Measurements from ENCODE around the gene PRKRA. TPM values are rescaled to one million over a fixed set of nuclear protein-coding genes. Genes with fewer than 3 reads are reported as not detected.

Gene PRKRA
- total RNA-seq, 1 experiment from 2014 or later = 49.8 TPM

- no peak for TF ChIP-seq ZBTB33 (IDR thresholded peaks at IDR 0.05; ENCODE audit: extremely low read depth, insufficient replicate concordance, low read length)
- no peak for TF ChIP-seq ZFX (IDR thresholded peaks at IDR 0.05)
- TF ChIP-seq EGR1 (IDR thresholded peaks at IDR 0.05; ENCODE audit: low read depth) = no peak
- TF ChIP-seq SIN3A (IDR thresholded peaks at IDR 0.05; ENCODE audit: low read depth) = no peak
- no peak for TF ChIP-seq EZH2 (IDR thresholded peaks at IDR 0.05)
- no peak for TF ChIP-seq SRF (IDR thresholded peaks at IDR 0.05; ENCODE audit: low read depth)
Observed at GRCh38 chr2:178452870-178453269, 1.9 kb upstream of the PRKRA start (continued).

- CTCF ChIA-PET = no interaction called here
- DNase-seq (ENCODE audit: low read depth, low spot score) = no peak
- peaks cover 12 to 20% of the 10 kb centered on the region in 2 experiments; a peak in 2 of 4 replicates for H3K4me1 ChIP-seq (ENCODE audit: control insufficient read depth in 1 of 2, insufficient read depth in 2 of 2, low read length in 2 of 2)
- H3K27me3 ChIP-seq (ENCODE audit: insufficient read depth, low read length) = no peaks in the 10 kb centered on the region
- H4K20me1 ChIP-seq (ENCODE audit: insufficient read depth) = 0 out of 2 replicates have a peak, but pooled peaks cover 5% of the 10 kb centered on the region
- TF ChIP-seq ZNF274 (IDR thresholded peaks at IDR 0.05; ENCODE audit: low read depth, low read length) (no peak), CEBPB (IDR thresholded peaks at IDR 0.05; ENCODE audit: low read depth) (no peak), FOSL1 (IDR thresholded peaks at IDR 0.05; ENCODE audit: low read depth) (no peak), TCF7L2 (IDR thresholded peaks at IDR 0.05; ENCODE audit: borderline replicate concordance, extremely low read depth, insufficient read depth, insufficient read length) (no peak), ZFX (IDR thresholded peaks at IDR 0.05) (no peak), EZH2 (IDR thresholded peaks at IDR 0.05) (no peak), RAD21 (IDR thresholded peaks at IDR 0.05; ENCODE audit: low read depth) (no peak), ZBTB33 (IDR thresholded peaks at IDR 0.05; ENCODE audit: extremely low read depth, insufficient replicate concordance, low read length) (no peak), SIN3A (IDR thresholded peaks at IDR 0.05; ENCODE audit: low read depth) (no peak)
- TF ChIP-seq, protein P1, sequence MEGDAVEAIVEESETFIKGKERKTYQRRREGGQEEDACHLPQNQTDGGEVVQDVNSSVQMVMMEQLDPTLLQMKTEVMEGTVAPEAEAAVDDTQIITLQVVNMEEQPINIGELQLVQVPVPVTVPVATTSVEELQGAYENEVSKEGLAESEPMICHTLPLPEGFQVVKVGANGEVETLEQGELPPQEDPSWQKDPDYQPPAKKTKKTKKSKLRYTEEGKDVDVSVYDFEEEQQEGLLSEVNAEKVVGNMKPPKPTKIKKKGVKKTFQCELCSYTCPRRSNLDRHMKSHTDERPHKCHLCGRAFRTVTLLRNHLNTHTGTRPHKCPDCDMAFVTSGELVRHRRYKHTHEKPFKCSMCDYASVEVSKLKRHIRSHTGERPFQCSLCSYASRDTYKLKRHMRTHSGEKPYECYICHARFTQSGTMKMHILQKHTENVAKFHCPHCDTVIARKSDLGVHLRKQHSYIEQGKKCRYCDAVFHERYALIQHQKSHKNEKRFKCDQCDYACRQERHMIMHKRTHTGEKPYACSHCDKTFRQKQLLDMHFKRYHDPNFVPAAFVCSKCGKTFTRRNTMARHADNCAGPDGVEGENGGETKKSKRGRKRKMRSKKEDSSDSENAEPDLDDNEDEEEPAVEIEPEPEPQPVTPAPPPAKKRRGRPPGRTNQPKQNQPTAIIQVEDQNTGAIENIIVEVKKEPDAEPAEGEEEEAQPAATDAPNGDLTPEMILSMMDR (IDR thresholded peaks at IDR 0.05 in 2 of 3, conservative IDR thresholded peaks at IDR 0.05 in 1 of 3; ENCODE audit: borderline replicate concordance in 1 of 3, insufficient read depth in 1 of 3, low read depth in 2 of 3, low read length in 2 of 3) = no peak
- TF ChIP-seq, protein P2, sequence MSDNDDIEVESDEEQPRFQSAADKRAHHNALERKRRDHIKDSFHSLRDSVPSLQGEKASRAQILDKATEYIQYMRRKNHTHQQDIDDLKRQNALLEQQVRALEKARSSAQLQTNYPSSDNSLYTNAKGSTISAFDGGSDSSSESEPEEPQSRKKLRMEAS (IDR thresholded peaks at IDR 0.05) = no peak
- RAD21 ChIA-PET (ENCODE audit: low non-redundant PET in 1 of 2, low total read pairs in 2 of 2, uncharacterized antibody in 2 of 2, unreplicated experiment in 2 of 2) = no interaction called here
- H3K27ac ChIP-seq (ENCODE audit: low read depth, low read length) = peak overlapping the region; percentile 86; the same call in 1 of the 2 replicates
- BruUV-seq (replicated peaks) = no TSS peak
- intact Hi-C loops (cut with micrococcal nuclease) = no loop called here
- peak overlapping the region; percentile 94 for H3K4me2 ChIP-seq (ENCODE audit: low read length)
- H3K4me3 ChIP-seq (replicated peaks in 1 of 2; ENCODE audit: low read depth in 1 of 2, low read length in 2 of 2) = peak overlapping the region in 1 of 2 experiments; percentile 72; a peak in 2 of 4 replicates
- H3K9me2 ChIP-seq (ENCODE audit: insufficient read depth) = no peaks in the 10 kb centered on the region
- ATAC-seq = no peak
- no peaks in the 10 kb centered on the region for H3K9me3 ChIP-seq (ENCODE audit: control insufficient read depth in 1 of 2, insufficient read depth in 1 of 2, low read depth in 1 of 2, low read length in 2 of 2)
- peaks cover 9 to 11% of the 10 kb centered on the region in 2 experiments; a peak in 3 of 4 replicates for H3K36me3 ChIP-seq (ENCODE audit: control insufficient read depth in 1 of 2, insufficient read depth in 2 of 2, low read length in 2 of 2)
- POLR2A ChIA-PET = no interaction called here
- no peak overlapping the region for H2AFZ ChIP-seq (ENCODE audit: low read depth, low read length, poor library complexity, severe bottlenecking)
- no peak overlapping the region for H3K9ac ChIP-seq (ENCODE audit: low read length)
- peaks cover 31% of the 10 kb centered on the region for H3K79me2 ChIP-seq (ENCODE audit: insufficient read depth, low read length)
Observed at GRCh38 chr2:178452334-178452733, 1.4 kb upstream of the PRKRA start.
